Pancreas (tissue), 10 donors: Measurements from ENCODE around the gene JUNB. TPM values are rescaled to one million over a fixed set of nuclear protein-coding genes. Genes with fewer than 3 reads are reported as not detected.

Experiments used
- ATAC-seq, 4 donors: fragments of 200-7000 bp; cut with Tn5 transposase; one replicate each; pipeline versions ENCODE4 v1.8.0 to v1.9.1; 2020; ENCODE audit warnings: mild to moderate bottlenecking in 4 of 4, moderate library complexity in 4 of 4
- DNase-seq, 6 donors: peaks; one replicate each; pipeline ENCODE4 v3.0.0-alpha.2; 2020
- FAIRE-seq: peaks from 2 replicates; lab custom pipeline; 2012; peaks lifted over from hg19 to GRCh38; lab: Jason Lieb, UNC
- H3K27ac ChIP-seq, 4 donors: fragments of 200-600 bp; sonication (generic); 1 replicate in 3 of 4; 2 replicates in 1 of 4; pipeline versions ENCODE4 v1.5.0 to v1.8.0; 2020
- H3K27me3 ChIP-seq, 4 donors: fragments of 200-600 bp; one replicate each; pipeline ENCODE4 v1.8.0; 2021
- H3K36me3 ChIP-seq, 3 donors: fragments of 200-600 bp; sonication (generic) in 1 of 3; one replicate each; pipeline versions ENCODE4 v1.5.0 to v1.8.0; 2020 to 2021
- H3K4me1 ChIP-seq, 3 donors: fragments of 200-600 bp; one replicate each; pipeline ENCODE4 v1.8.0; 2021
- H3K4me3 ChIP-seq, 4 donors: fragments of 200-600 bp; sonication (generic) in 2 of 4; one replicate each; pipeline versions ENCODE4 v1.5.0 to v1.8.0; 2020 to 2021
- H3K9me3 ChIP-seq, 4 donors: fragments of 200-600 bp; one replicate each; pipeline ENCODE4 v1.8.0; 2021
- WGBS, 2 donors: extraction: QIAGEN DNeasy Blood & Tissue Kit; methylation state at CpG; one replicate each; pipeline ENCODE4 v1.1.7; 2013; 5-methylcytosine and 5-hydroxymethylcytosine counted together
- intact Hi-C, 3 donors: fragments of 100-400 bp; cut with DNase I; formaldehyde crosslinking; loops; one replicate each; pipeline versions ENCODE4 v1.11.1 to v1.14.2; 2022
- polyA plus RNA-seq, 2 donors: library from polyadenylated mRNA; stranded (reverse); fragments of 200-250 nt; gene quantifications; one replicate each; pipeline ENCODE4 v1.2.3, GENCODE V29; 2013
- total RNA-seq, 6 donors: library from RNA; stranded (reverse); fragmentation: NEBNext Ultra II Directional in 4 of 6; extraction: Animal tissue kit (Norgen Biotek cat#: 25700) in 4 of 6; gene quantifications; one replicate each; pipeline versions ENCODE4 v1.2.1 to v1.2.4, GENCODE V29; 2021 to 2023
- TF ChIP-seq, protein P1 (sequence below), 4 donors: fragments of 200-600 bp; sonication (generic) in 3 of 4; IDR thresholded peaks; one replicate each; pipeline versions ENCODE4 v1.5.0 to v1.8.0; 2021; ENCODE audit warnings: antibody characterized with exemption in 4 of 4
- donor health status: healthy with polysubstance abuse.
- donor health status: DM: no; HTN: no; CAD: no; lungs with moderate emphysema.
- donor health status: DM: no; HTN: no; CAD: no.
- donor health status: control.
- donor health status: control.
- donor health status: Bipolar disorder and iron deficiency.
- donor health status: DM: yes; HTN: yes; CAD: no.
- donor health status: DM: no; HTN: no; CAD: no.
- donor health status: DM: no; HTN: no; CAD: no.
- donor health status: DM: yes; HTN: yes; CAD: no.

Gene JUNB
- total and polyA plus RNA-seq, 8 donors = 41.6 to 206 (median 97.8) TPM

DNA sequence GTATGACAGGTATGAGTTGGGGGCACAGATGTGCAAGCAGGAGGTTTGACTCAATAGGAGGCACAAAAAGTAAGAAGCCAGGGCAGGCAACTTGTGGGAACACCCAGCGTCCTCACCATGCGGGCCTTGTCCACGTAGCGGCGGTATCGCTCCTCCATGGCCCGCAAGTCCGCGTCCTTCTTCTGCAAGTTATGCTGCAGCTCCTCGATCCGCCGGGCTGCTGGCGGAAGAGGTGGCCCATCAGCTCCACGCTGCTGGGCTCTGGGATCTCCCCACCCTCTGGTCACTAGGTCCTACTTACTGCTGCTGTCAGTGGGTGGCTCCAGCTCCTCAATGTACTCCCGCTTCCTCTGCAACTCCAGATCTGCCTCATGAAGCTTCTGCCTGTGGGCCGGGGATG is 26.6 kb upstream of the JUNB start:
- Histone ChIP-seq H3K27ac (no peak overlapping the region), H3K27me3 (no peaks in the 10 kb centered on the region), H3K36me3 (peaks cover 0 to 36% (median 24%) of the 10 kb centered on the region in 3 donors), H3K4me3 (no peak overlapping the region), H3K4me1 (no peaks in the 10 kb centered on the region), H3K9me3 (no peaks in the 10 kb centered on the region)
- TF ChIP-seq, protein P1, sequence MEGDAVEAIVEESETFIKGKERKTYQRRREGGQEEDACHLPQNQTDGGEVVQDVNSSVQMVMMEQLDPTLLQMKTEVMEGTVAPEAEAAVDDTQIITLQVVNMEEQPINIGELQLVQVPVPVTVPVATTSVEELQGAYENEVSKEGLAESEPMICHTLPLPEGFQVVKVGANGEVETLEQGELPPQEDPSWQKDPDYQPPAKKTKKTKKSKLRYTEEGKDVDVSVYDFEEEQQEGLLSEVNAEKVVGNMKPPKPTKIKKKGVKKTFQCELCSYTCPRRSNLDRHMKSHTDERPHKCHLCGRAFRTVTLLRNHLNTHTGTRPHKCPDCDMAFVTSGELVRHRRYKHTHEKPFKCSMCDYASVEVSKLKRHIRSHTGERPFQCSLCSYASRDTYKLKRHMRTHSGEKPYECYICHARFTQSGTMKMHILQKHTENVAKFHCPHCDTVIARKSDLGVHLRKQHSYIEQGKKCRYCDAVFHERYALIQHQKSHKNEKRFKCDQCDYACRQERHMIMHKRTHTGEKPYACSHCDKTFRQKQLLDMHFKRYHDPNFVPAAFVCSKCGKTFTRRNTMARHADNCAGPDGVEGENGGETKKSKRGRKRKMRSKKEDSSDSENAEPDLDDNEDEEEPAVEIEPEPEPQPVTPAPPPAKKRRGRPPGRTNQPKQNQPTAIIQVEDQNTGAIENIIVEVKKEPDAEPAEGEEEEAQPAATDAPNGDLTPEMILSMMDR (IDR thresholded peaks at IDR 0.05) = no peak
- ATAC-seq = no peak
- WGBS, 2 donors = 97 to 99% methylated on average over 16 of the region's 16 CpGs
- DNase-seq = no peak
- no peak for FAIRE-seq
- intact Hi-C loops = loop anchor here in 2 of 3 donors (5.0 kb wide), 3 partner anchors 33 to 78 kb away; partner anchors contain the start of genes PRDX2 (in 1 of the 2) and THSD8 (in 1 of the 2)

DNA sequence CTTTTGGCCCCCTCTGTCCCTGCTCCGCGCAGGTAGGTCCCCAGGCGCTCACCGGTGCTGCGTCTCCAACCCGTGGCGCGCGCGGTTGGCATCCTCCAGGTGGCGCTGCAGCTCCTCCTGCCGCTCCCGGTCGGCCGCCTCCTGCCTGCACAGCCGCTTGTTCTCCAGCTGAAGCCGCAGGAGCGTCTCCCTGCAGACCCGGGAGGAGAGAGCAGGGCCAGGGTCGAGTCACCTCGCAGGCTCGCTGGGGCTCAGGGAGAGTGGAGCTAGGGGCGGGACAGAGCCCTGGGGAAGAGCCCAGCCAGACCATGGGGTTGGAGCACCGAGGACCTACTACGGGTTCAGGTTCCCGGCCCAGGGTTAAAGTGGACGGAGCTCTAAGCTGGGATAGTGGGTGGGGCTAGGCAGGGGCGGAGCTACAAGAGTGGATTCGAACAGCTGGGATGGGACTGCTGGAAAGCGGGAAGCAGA is 25.2 kb upstream of the JUNB start:
- Histone ChIP-seq H3K9me3 (no peaks in the 10 kb centered on the region), H3K27ac (no peak overlapping the region), H3K36me3 (peaks cover 0 to 38% (median 25%) of the 10 kb centered on the region in 3 donors), H3K4me1 (no peaks in the 10 kb centered on the region), H3K4me3 (peak overlapping the region in 2 of 4 donors; percentile 20 to 35), H3K27me3 (no peaks in the 10 kb centered on the region)
- FAIRE-seq (no peak), DNase-seq (peak in 5 of 6 donors; percentile 63 to 91 (median 87)), ATAC-seq (peak; percentile 75 to 95 (median 84))
- TF ChIP-seq, protein P1 (IDR thresholded peaks at IDR 0.05) = peak; percentile 38 to 54 (median 52)
- intact Hi-C loops = loop anchor here in 1 of 3 donors (5.0 kb wide), 1 partner anchor 36 kb away; the partner anchor contains the start of genes PRDX2 and THSD8
- WGBS, 2 donors = 44 to 86% methylated on average over 30 of the region's 30 CpGs

DNA sequence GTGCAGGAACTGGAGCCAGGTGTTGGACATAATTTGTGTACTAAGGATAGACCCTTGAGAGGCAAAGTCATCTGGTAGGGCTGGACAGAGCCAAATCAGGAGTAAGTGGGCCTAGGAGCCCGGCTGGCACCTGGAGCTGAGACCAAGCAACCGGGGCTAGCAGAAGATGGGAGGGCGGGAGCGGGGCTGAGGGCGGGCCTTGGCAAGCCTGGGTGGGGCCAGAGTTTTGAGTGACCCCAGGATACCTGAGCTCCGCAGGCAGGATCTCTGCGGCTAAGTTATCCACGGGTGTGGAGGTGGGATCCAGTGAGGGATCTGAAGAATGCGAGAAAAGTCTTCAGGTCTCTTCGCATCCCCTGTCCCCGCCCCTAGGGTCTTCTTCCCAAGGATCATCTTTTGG is 24.1 kb upstream of the JUNB start:
- FAIRE-seq = no peak
- Histone ChIP-seq H3K27me3 (no peaks in the 10 kb centered on the region), H3K4me3 (no peak overlapping the region), H3K27ac (no peak overlapping the region), H3K36me3 (peaks cover 0 to 38% (median 25%) of the 10 kb centered on the region in 3 donors), H3K4me1 (no peaks in the 10 kb centered on the region), H3K9me3 (no peaks in the 10 kb centered on the region)
- intact Hi-C loops = loop anchor here in 1 of 3 donors (5.0 kb wide), 1 partner anchor 35 kb away; the partner anchor contains the start of genes PRDX2 and THSD8
- WGBS, 2 donors = 92 to 97% methylated on average over 11 of the region's 11 CpGs
- ATAC-seq = no peak
- DNase-seq = no peak
- TF ChIP-seq, protein P1 (IDR thresholded peaks at IDR 0.05) = no peak

DNA sequence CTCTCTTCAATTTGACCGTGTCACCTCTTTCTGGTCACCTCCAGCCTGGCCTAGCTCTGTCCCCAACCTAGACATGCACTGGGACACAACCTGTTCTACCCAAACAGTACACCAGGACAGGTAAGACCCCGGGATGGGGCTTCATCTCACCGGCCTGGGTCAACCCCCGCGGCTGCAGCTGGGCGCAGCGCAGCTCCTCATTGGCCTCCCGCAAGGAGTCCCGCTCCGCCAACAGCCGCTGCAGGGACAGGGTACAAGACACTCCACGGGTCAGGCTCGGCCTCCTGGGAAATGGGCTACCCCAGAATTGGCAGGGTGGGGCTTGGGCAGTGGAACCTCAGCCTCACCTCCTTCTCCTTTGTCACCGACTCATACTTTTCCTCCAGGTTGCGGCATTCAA is 23.6 kb upstream of the JUNB start:
- DNase-seq = no peak
- intact Hi-C loops = loop anchor here in 1 of 3 donors (5.0 kb wide), 1 partner anchor 35 kb away; the partner anchor contains the start of genes PRDX2 and THSD8

More for the DNA sequence above, 23.6 kb upstream of the JUNB start:
- TF ChIP-seq, protein P1 (IDR thresholded peaks at IDR 0.05) = no peak
- Histone ChIP-seq H3K4me1 (no peaks in the 10 kb centered on the region), H3K9me3 (no peaks in the 10 kb centered on the region), H3K27ac (no peak overlapping the region), H3K27me3 (no peaks in the 10 kb centered on the region), H3K36me3 (peaks cover 0 to 36% (median 25%) of the 10 kb centered on the region in 3 donors), H3K4me3 (no peak overlapping the region)
- ATAC-seq = no peak
- no peak for FAIRE-seq
- WGBS, 2 donors = 94 to 95% methylated on average over 14 to 15 of the region's 15 CpGs
